ENCODE measurements around the gene ZNF319.

Gene ZNF319

GRCh38 chr16:58037365-58038057 is 37.0 kb upstream of the ZNF319 start:
- no peak for FAIRE-seq
- no peak for DNase-seq (ENCODE audit: low spot score)

- no peak for FAIRE-seq
- DNase-seq (ENCODE audit: low spot score), result no peak
Observed at GRCh38 chr16:58036943-58037342, 36.5 kb upstream of the ZNF319 start.

GRCh38 chr16:58035356-58036170 is 35.1 kb upstream of the ZNF319 start:
- FAIRE-seq (no peak), DNase-seq (ENCODE audit: low spot score) (no peak)

GRCh38 chr16:58034774-58035173 is 34.3 kb upstream of the ZNF319 start:
- DNase-seq (ENCODE audit: low spot score), result no peak
- FAIRE-seq, result no peak

GRCh38 chr16:58034128-58034685 is 33.7 kb upstream of the ZNF319 start:
- FAIRE-seq, result no peak
- no peak for DNase-seq (ENCODE audit: low spot score)

- FAIRE-seq, result no peak
Observed at GRCh38 chr16:58032710-58033293, 32.3 kb upstream of the ZNF319 start.

GRCh38 chr16:58031016-58031800 is 30.7 kb upstream of the ZNF319 start:
- no peak for FAIRE-seq

More at GRCh38 chr16:58032710-58033293, 32.3 kb upstream of the ZNF319 start:
- no peak for DNase-seq (ENCODE audit: low spot score)

GRCh38 chr16:58030136-58030840 is 29.8 kb upstream of the ZNF319 start:
- FAIRE-seq, result no peak
- no peak for DNase-seq (ENCODE audit: low spot score)

More at GRCh38 chr16:58031016-58031800, 30.7 kb upstream of the ZNF319 start:
- no peak for DNase-seq (ENCODE audit: low spot score)

GRCh38 chr16:58029410-58029809 is 28.9 kb upstream of the ZNF319 start:
- FAIRE-seq (no peak), DNase-seq (ENCODE audit: low spot score) (no peak)

GRCh38 chr16:58028541-58029070 is 28.1 kb upstream of the ZNF319 start:
- FAIRE-seq, result no peak
- no peak for DNase-seq (ENCODE audit: low spot score)

- FAIRE-seq (no peak), DNase-seq (ENCODE audit: low spot score) (no peak)
Observed at GRCh38 chr16:58027916-58028455, 27.5 kb upstream of the ZNF319 start.

GRCh38 chr16:58027161-58027915 is 26.9 kb upstream of the ZNF319 start:
- no peak for FAIRE-seq
- peak; percentile 60 for DNase-seq (ENCODE audit: low spot score)

- FAIRE-seq (no peak), DNase-seq (ENCODE audit: low spot score) (no peak)
Observed at GRCh38 chr16:58026705-58027160, 26.3 kb upstream of the ZNF319 start.

- FAIRE-seq, result no peak
- peak; percentile 52 for DNase-seq (ENCODE audit: low spot score)
Observed at GRCh38 chr16:58026139-58026704, 25.8 kb upstream of the ZNF319 start.

- FAIRE-seq (no peak), DNase-seq (ENCODE audit: low spot score) (peak; percentile 82)
Observed at GRCh38 chr16:58025351-58026138, 25.1 kb upstream of the ZNF319 start, which contains the start of gene MMP15. Gene MMP15, plus strand, starts transcription at chr16:58025754. Its CDS starts 597 bp downstream, at chr16:58026351.

GRCh38 chr16:58024486-58025350 is 24.2 kb upstream of the ZNF319 start:
- FAIRE-seq (no peak), DNase-seq (ENCODE audit: low spot score) (no peak)

Data from urothelium cell line (cell line).